Stimulated activated CD8-positive, alpha-beta memory T cell treated with anti-CD3 and anti-CD28 coated beads, Interleukin-2, amount 100 ng/mL, for 48 hours (primary cell): ENCODE data around the gene TNFSF9.

Experiments
- DNase-seq, 2 donors: peaks; one replicate each; pipeline ENCODE4 v3.0.0-alpha.2; 2020; ENCODE audit warnings: low read depth in 2 of 2

Gene TNFSF9

GRCh38 chr19:6530386-6531162 is at the start of gene TNFSF9:
TSS of gene TNFSF9 (plus strand) at chr19:6531026. CDS start at chr19:6531037, 11 bp downstream.
- DNase-seq: peak; percentile 78 to 82

GRCh38 chr19:6481541-6482342 is 49.1 kb upstream of the TNFSF9 start, which contains the start of gene DENND1C:
TSS of gene DENND1C (minus strand) at chr19:6481787. CDS start at chr19:6481695, 92 bp downstream.
- peak; percentile 59 to 65 for DNase-seq

- no peak for DNase-seq
Measured at GRCh38 chr19:6482343-6482686, 48.5 kb upstream of the TNFSF9 start.

- DNase-seq: no peak
Measured at GRCh38 chr19:6483235-6483634, 47.6 kb upstream of the TNFSF9 start.

- no peak for DNase-seq
Measured at GRCh38 chr19:6484230-6484629, 46.6 kb upstream of the TNFSF9 start.

- DNase-seq: no peak
Measured at GRCh38 chr19:6484831-6485230, 46.0 kb upstream of the TNFSF9 start.

- no peak for DNase-seq
Measured at GRCh38 chr19:6489278-6490061, 41.4 kb upstream of the TNFSF9 start.

- no peak for DNase-seq
Measured at GRCh38 chr19:6490134-6490533, 40.7 kb upstream of the TNFSF9 start.

- no peak for DNase-seq
Measured at GRCh38 chr19:6491802-6492592, 38.8 kb upstream of the TNFSF9 start.

GRCh38 chr19:6494438-6495036 is 36.3 kb upstream of the TNFSF9 start:
- DNase-seq: no peak

- DNase-seq: no peak
Measured at GRCh38 chr19:6495947-6496346, 34.9 kb upstream of the TNFSF9 start.

GRCh38 chr19:6498294-6499036 is 32.4 kb upstream of the TNFSF9 start:
- DNase-seq: no peak

- no peak for DNase-seq
Measured at GRCh38 chr19:6499052-6499790, 31.6 kb upstream of the TNFSF9 start.

GRCh38 chr19:6500837-6501739 is 29.7 kb upstream of the TNFSF9 start:
- DNase-seq: no peak

GRCh38 chr19:6501740-6502648 is 28.8 kb upstream of the TNFSF9 start, which contains the start of gene TUBB4A:
TSS of gene TUBB4A (minus strand) at chr19:6502309. CDS start at chr19:6502212, 97 bp downstream.
- DNase-seq: peak in 1 of 2 donors; percentile 34

GRCh38 chr19:6503407-6504201 is 27.2 kb upstream of the TNFSF9 start:
- no peak for DNase-seq
